ENCODE measurements around the gene SPO11.

Gene SPO11

DNA sequence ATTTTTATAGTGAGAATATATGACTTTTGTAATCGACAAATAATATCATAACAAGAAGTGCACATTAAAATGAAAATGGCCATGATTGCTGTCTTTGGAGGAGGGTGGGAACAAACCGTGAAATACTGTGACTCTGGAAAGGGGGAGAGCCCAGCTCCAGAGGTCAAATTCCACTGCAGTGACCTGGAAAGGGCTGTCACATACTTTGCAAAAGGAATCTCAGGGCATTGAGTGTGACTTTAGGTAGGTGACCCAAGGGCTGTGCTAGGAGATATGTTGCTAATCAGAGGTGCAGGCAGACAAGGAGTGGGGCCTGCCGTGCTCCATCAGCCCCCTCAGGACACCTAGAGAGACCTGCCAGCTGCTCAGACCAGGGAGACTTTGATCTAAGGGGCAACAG lies 35.1 kb upstream of the SPO11 start:
- Mint-ChIP-seq H3K9me3 (ENCODE audit: low read depth) (no peaks in the 10 kb centered on the region), H3K27me3 (peaks cover 10% of the 10 kb centered on the region), H3K36me3 (no peaks in the 10 kb centered on the region), H3K27ac (no peak overlapping the region), H3K4me3 (no peak overlapping the region), H3K4me1 (ENCODE audit: low read depth) (no peaks in the 10 kb centered on the region)

GRCh38 chr20:57298457-57298856 lies 31.1 kb upstream of the SPO11 start:
- H3K36me3 Mint-ChIP-seq: no peaks in the 10 kb centered on the region

GRCh38 chr20:57301026-57301425 lies 28.6 kb upstream of the SPO11 start:
- no peaks in the 10 kb centered on the region for H3K36me3 Mint-ChIP-seq
- no peak overlapping the region for H3K27ac Mint-ChIP-seq
- no peak overlapping the region for H3K4me3 Mint-ChIP-seq
- H3K27me3 Mint-ChIP-seq: peaks cover 7% of the 10 kb centered on the region
- no peaks in the 10 kb centered on the region for H3K4me1 Mint-ChIP-seq (ENCODE audit: low read depth)
- no peaks in the 10 kb centered on the region for H3K9me3 Mint-ChIP-seq (ENCODE audit: low read depth)

More at GRCh38 chr20:57298457-57298856, 31.1 kb upstream of the SPO11 start:
- Mint-ChIP-seq H3K27me3 (peaks cover 6% of the 10 kb centered on the region), H3K9me3 (ENCODE audit: low read depth) (no peaks in the 10 kb centered on the region), H3K27ac (no peak overlapping the region), H3K4me1 (ENCODE audit: low read depth) (no peaks in the 10 kb centered on the region), H3K4me3 (no peak overlapping the region)

DNA sequence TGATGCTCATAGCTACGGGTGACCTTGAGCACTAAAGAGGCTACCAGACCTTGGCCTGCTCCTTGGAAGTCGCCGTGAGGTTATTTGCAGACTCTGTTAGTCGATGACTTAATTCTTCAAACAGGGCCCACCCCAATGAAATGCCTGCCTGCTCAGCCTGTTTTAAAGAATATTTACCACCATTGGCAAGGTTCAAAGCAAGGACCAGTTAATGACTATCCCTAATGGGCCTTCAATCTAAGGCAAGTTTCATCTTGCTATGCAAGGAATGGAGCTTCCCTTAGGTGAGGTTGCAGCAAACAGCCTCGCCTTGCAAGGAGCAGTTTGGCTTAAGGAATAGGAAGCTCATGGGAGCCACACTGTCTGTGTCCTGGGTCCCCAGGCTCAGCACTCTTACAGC lies 22.9 kb upstream of the SPO11 start:
- Mint-ChIP-seq H3K27ac (no peak overlapping the region), H3K27me3 (peaks cover 6% of the 10 kb centered on the region), H3K4me3 (no peak overlapping the region), H3K9me3 (ENCODE audit: low read depth) (no peaks in the 10 kb centered on the region), H3K4me1 (ENCODE audit: low read depth) (no peaks in the 10 kb centered on the region), H3K36me3 (no peaks in the 10 kb centered on the region)

- Mint-ChIP-seq H3K27ac (no peak overlapping the region), H3K36me3 (no peaks in the 10 kb centered on the region), H3K9me3 (ENCODE audit: low read depth) (no peaks in the 10 kb centered on the region), H3K27me3 (peaks cover 2% of the 10 kb centered on the region), H3K4me3 (no peak overlapping the region), H3K4me1 (ENCODE audit: low read depth) (no peaks in the 10 kb centered on the region)
These were observed 20.9 kb upstream of the SPO11 start for GRCh38 chr20:57308451-57309271.

DNA sequence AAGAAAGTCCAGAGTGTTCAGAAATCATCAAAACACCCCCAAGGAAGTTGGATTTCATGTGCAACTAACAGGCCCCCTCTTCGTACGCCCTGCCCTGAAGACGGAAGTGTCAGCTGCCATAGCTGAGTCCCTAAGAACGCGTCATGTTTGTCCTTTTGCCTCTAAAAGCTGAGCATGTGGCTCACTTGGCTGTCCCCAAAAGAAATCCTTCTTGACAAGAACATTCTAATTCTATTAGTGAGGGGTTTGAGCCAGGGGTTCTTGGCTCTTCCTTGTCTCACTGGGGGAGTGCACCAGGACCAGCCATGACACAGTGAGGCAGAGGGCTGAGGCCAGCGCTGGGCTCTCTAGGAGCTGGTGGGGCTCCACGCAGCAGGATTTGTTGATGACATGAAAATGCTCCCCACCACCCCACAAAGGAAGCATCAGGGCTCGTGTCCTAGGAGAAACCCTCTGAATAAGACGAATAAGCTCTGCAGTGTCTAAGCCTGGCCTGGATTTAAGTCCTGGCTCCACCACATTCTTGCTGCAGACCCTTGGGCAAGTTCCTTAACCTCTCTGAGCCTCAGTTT lies 20.0 kb upstream of the SPO11 start:
- Mint-ChIP-seq H3K27me3 (peaks cover 2% of the 10 kb centered on the region), H3K27ac (no peak overlapping the region), H3K4me1 (ENCODE audit: low read depth) (no peaks in the 10 kb centered on the region), H3K4me3 (no peak overlapping the region), H3K9me3 (ENCODE audit: low read depth) (no peaks in the 10 kb centered on the region), H3K36me3 (no peaks in the 10 kb centered on the region)

DNA sequence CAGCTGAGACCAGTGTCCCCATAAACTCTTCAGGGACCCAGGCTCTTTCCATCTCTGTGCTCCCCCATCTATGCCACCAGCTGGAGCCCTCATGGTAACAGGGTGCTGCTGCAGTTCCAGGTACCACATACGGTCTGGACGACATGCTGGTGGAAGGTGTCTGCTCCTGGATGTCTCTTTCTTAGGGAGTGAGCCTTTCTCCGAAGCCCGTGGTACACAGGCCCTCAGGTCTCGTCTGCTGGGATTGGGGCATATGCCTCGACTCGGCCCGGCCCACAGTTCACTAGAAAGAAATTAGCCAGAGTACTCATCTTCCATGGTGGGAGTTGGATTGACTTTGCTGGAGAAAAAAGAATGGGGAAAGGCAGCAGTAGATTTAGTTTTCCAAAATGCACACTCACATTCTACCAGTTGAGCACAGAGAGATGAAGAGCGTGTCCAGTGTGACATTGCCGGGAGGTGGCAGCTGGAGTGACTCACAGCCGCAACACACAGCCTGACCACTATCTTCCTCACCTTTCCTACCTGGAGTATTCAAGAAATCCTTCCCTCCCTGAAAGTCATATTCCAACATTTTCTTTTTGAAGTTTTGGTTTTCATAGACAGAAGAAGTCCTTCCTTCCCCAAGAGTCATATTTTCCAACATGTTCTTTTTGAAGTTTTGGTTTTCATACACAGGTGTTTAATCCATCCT lies 18.6 kb upstream of the SPO11 start:
- H3K27ac Mint-ChIP-seq: no peak overlapping the region
- H3K27me3 Mint-ChIP-seq: peaks cover 2% of the 10 kb centered on the region
- no peaks in the 10 kb centered on the region for H3K9me3 Mint-ChIP-seq (ENCODE audit: low read depth)
- H3K36me3 Mint-ChIP-seq: no peaks in the 10 kb centered on the region
- H3K4me3 Mint-ChIP-seq: no peak overlapping the region
- no peaks in the 10 kb centered on the region for H3K4me1 Mint-ChIP-seq (ENCODE audit: low read depth)

DNA sequence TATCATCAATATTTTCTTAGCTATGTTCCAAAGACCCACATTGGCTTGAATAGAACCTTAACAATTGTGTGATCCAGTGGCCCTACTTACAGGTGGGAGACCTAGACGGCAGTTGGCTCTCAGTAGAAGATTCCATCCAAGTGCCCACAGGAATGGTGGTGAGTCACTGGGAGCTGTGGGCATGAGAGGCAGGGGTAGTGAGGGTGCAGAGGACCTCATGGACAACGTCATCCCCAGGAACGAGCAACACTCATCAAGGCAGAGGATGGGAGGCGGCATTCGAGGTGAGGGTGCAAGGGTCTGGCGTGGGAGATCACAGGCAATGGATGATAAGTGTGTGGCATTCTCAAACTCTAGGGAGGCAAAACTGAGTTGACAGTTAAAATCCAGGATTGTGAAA lies 17.5 kb upstream of the SPO11 start:
- Mint-ChIP-seq H3K9me3 (ENCODE audit: low read depth) (no peaks in the 10 kb centered on the region), H3K27me3 (peaks cover 2% of the 10 kb centered on the region), H3K4me1 (ENCODE audit: low read depth) (no peaks in the 10 kb centered on the region), H3K27ac (no peak overlapping the region), H3K36me3 (no peaks in the 10 kb centered on the region), H3K4me3 (no peak overlapping the region)

DNA sequence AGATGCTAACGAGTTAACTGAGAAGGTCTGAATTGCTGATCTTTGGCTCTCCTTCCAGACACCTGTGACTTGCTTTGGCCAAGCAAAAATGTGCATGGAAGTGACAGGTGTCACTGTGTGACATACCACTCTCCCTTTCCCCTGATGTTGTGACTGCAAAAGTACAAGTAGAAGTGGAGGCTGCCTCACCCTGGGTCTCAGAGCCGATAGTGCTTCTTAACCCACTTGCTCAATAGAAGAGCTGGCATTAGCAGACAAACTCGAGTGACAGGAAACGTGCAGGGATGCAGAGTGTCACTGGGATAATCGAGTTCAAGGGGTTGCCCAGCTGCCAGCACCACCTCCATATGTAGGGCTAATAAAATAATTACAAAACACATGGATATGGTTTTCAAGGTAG lies 16.4 kb upstream of the SPO11 start:
- no peaks in the 10 kb centered on the region for H3K9me3 Mint-ChIP-seq (ENCODE audit: low read depth)
- peaks cover 2% of the 10 kb centered on the region for H3K27me3 Mint-ChIP-seq
- no peak overlapping the region for H3K27ac Mint-ChIP-seq
- H3K4me3 Mint-ChIP-seq: no peak overlapping the region
- H3K36me3 Mint-ChIP-seq: no peaks in the 10 kb centered on the region
- H3K4me1 Mint-ChIP-seq (ENCODE audit: low read depth): no peaks in the 10 kb centered on the region

GRCh38 chr20:57313951-57314350 lies 15.7 kb upstream of the SPO11 start:
- H3K4me1 Mint-ChIP-seq (ENCODE audit: low read depth): no peaks in the 10 kb centered on the region
- no peak overlapping the region for H3K4me3 Mint-ChIP-seq
- H3K27ac Mint-ChIP-seq: no peak overlapping the region
- peaks cover 5% of the 10 kb centered on the region for H3K27me3 Mint-ChIP-seq
- H3K9me3 Mint-ChIP-seq (ENCODE audit: low read depth): no peaks in the 10 kb centered on the region
- H3K36me3 Mint-ChIP-seq: no peaks in the 10 kb centered on the region

DNA sequence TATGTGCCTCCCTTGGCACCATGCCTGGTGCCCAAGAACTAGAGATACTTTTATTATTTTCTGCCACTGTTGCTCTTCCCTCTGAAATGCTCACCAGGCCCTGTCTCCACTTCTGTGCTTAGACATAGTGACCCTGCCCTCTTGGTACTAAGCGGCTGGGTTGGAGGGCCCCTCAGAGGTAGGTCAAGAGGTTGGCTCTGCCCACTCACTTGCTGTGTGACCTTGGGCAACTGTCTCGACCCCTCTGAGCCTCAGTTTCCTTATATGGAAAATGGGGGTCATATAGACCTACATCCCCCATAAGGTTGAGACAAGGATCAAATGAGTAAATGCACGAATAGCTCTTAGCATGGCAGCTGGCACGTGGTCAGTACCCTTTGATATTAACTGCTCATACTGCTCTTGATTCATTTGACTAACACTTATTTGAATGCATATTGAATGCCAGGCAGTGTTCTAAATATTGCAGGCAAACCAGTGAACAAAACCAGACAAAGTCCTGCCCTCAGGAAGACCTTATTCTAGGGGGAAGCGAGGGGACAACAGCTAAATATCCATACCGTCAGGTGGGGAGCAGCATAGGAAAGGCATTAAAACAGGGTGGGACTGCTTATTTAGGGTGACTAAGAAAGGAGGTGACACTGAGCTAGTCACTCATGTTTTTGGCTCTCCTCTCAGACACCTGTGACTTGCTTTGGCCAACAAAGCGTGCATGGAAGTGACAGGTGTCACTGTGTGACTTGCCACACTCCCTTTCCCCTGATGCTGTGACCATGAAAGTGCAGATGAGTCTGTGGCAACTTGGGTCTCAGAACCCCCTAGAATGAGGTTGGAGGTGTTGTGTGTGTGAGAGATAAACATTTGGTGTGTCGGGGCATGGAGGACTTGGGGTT lies 14.3 kb upstream of the SPO11 start:
- peaks cover 12% of the 10 kb centered on the region for H3K27me3 Mint-ChIP-seq
- H3K9me3 Mint-ChIP-seq (ENCODE audit: low read depth): no peaks in the 10 kb centered on the region
- no peak overlapping the region for H3K4me3 Mint-ChIP-seq
- H3K27ac Mint-ChIP-seq: no peak overlapping the region
- H3K36me3 Mint-ChIP-seq: no peaks in the 10 kb centered on the region
- H3K4me1 Mint-ChIP-seq (ENCODE audit: low read depth): no peaks in the 10 kb centered on the region

DNA sequence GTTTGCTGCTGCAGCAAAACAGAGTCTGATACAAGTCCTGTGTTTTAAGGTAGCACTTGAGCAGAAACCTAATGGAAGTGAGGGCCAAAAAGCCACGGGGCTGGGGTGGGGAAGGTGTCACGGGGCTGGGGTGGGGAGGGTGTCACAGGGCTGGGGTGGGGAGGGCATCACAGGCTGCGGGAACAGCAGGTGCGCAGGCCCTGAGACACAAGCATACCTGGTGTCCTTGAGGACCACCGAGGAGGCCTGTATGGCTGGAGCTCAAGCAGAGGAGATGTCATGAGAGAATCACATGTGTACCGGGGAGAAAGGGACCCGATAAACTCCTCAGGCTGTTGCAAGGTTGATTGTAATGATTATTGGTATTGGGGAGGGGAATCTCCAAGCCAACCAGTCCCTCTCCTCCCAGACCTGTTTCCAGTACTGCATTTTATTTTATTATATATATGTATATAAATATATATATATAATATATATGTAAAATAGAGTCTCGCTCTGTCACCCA lies 13.6 kb upstream of the SPO11 start:
- Mint-ChIP-seq H3K4me1 (ENCODE audit: low read depth) (no peaks in the 10 kb centered on the region), H3K36me3 (no peaks in the 10 kb centered on the region), H3K27me3 (peaks cover 15% of the 10 kb centered on the region), H3K27ac (no peak overlapping the region), H3K4me3 (no peak overlapping the region), H3K9me3 (ENCODE audit: low read depth) (no peaks in the 10 kb centered on the region)

DNA sequence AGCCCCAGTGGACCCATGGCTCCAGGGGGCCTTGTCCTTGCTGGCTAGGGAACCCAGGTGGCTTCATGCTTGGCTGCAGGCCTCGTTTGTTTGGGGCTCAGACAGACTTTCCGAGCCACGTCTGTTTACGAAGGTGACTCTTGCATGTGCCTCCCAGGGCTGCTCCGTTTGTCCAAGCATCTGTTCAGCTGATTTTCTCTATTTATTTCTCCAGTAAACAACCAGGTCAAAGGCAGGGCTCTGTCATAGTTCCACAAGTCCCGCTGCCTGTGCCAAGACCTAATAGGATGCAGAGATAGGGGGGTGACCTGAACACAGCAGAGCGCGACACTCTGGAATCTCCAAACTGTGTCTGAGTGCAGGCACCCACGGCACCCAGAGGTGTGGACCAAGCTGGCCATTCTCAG lies 12.8 kb upstream of the SPO11 start:
- Mint-ChIP-seq H3K27me3 (peaks cover 22% of the 10 kb centered on the region), H3K27ac (no peak overlapping the region), H3K9me3 (ENCODE audit: low read depth) (no peaks in the 10 kb centered on the region)

DNA sequence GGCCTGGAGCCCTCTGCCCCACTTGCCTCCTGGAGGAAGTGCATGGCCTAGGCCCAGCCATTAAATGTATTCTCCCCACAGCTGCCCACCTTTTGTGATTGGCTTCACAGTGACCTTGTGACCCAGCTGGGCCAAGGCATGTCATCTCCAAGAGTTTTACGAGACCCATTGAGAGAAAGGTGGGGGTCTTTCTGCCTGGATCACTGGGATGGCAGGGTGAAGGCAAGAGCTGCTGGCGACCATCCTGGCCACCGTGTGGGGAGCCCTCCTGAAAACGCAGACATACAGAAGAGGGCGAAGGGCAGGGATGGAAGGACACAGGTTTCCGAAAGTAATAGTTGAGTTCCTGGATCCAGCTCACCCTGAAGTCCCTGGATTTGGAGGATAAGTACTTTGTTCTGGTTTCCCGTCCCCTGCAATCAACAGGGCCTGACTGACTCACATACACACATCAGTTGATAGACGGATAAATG lies 12.3 kb upstream of the SPO11 start:
- no peaks in the 10 kb centered on the region for H3K9me3 Mint-ChIP-seq (ENCODE audit: low read depth)
- no peaks in the 10 kb centered on the region for H3K36me3 Mint-ChIP-seq
- peaks cover 25% of the 10 kb centered on the region for H3K27me3 Mint-ChIP-seq
- H3K4me3 Mint-ChIP-seq: no peak overlapping the region
- H3K4me1 Mint-ChIP-seq (ENCODE audit: low read depth): no peaks in the 10 kb centered on the region
- H3K27ac Mint-ChIP-seq: no peak overlapping the region

More for the DNA sequence above, 12.8 kb upstream of the SPO11 start:
- Mint-ChIP-seq H3K4me1 (ENCODE audit: low read depth) (no peaks in the 10 kb centered on the region), H3K36me3 (no peaks in the 10 kb centered on the region), H3K4me3 (no peak overlapping the region)
